ENCODE data around the gene CENPU. TPM values are rescaled to one million over a fixed set of nuclear protein-coding genes. Genes with fewer than 3 reads are reported as not detected.

The CENPU gene
- total and polyA plus RNA-seq, 10 of the 15 experiments (the other 5 are each of a cell fraction or from before 2014, with no cell fraction given) = 26.6 to 90.8 (median 53.8) TPM

DNA sequence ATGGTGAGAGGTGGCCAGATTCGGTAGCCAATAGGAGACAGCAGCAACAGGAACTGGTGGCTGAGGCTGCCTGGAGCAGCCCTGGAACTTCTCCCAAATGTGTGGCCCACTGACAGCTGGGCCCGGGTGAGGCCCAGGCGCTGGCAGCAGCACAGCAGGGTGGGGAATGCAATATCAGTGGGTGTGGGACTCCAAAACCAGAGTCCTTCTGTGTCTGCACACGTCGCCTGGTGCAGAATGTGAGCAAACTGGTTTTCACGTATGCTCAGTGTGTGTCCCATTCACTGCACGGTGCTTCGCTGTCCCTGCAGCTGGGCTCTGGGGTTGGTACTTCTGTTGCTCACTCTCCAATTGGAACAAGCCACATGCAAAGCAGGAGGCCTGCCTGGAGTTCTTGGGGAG lies 14.4 kb upstream of the CENPU start:
- ChIA-PET SMC1A (ENCODE audit: uncharacterized antibody, unreplicated experiment) (no interaction called here), POLR2A (no interaction called here), RAD21 (ENCODE audit: unreplicated experiment) (interaction anchor here (3.0 kb wide), 1 partner anchor 235 kb away, joined by 40 read pairs; no protein-coding TSS in a partner anchor), CTCF (interaction anchor here (1.0 to 3.2 kb wide), 3 partner anchors 159 to 482 kb away, joined by 3 to 25 read pairs (median 3); no protein-coding TSS in a partner anchor)
- H3K27ac ChIP-seq (ENCODE audit: control insufficient read depth, insufficient read depth) = no peak overlapping the region
- BruUV-seq (replicated peaks) = no TSS peak
- H3K4me3 ChIP-seq = no peak overlapping the region
- in situ Hi-C loops (cut with MboI) (loop anchor here (5.0 kb wide), 1 partner anchor 234 kb away; no protein-coding TSS in a partner anchor), intact Hi-C loops (cut with micrococcal nuclease; ENCODE audit: unreplicated experiment) (loop anchor here (5.0 to 10.0 kb wide), 2 partner anchors 69 to 387 kb away; no protein-coding TSS in a partner anchor)
- no peak overlapping the region for H3K9ac ChIP-seq (ENCODE audit: control insufficient read depth, insufficient read depth, low read length)
- no peak overlapping the region for H3K4me2 ChIP-seq (ENCODE audit: control insufficient read depth, insufficient read depth)
- DNase-seq (ENCODE audit: low read depth, low spot score) (no peak), ATAC-seq (no peak), FAIRE-seq (no peak)
- no peaks in the 10 kb centered on the region for H3K9me3 ChIP-seq (replicated peaks; ENCODE audit: control insufficient read depth, insufficient read depth, low read length)
- H3K79me2 ChIP-seq (ENCODE audit: control insufficient read depth, insufficient read depth, low read length) = no peaks in the 10 kb centered on the region
- 88% methylated on average over 8 of the region's 8 CpGs for WGBS (ENCODE audit: insufficient coverage, insufficient replicate concordance, low lambda C conversion rate, missing lambda C conversion rate)
- H3K36me3 ChIP-seq (ENCODE audit: control insufficient read depth in 2 of 2, insufficient read depth in 2 of 2, low read length in 1 of 2) = no peaks in the 10 kb centered on the region; a peak in 1 of 4 replicates
- H2AFZ ChIP-seq (ENCODE audit: control insufficient read depth, low read depth, low read length) = no peak overlapping the region
- no peaks in the 10 kb centered on the region for H3K27me3 ChIP-seq (replicated peaks in 1 of 2; ENCODE audit: control insufficient read depth in 2 of 2, insufficient read depth in 2 of 2, low read length in 1 of 2)
- H3K4me1 ChIP-seq (ENCODE audit: control insufficient read depth, insufficient read depth, low read length) = no peaks in the 10 kb centered on the region
- H4K20me1 ChIP-seq (ENCODE audit: control insufficient read depth, insufficient read depth) = no peaks in the 10 kb centered on the region
- TF ChIP-seq POLR2AphosphoS2 (IDR thresholded peaks at IDR 0.05; ENCODE audit: low read depth, low read length) (no peak), ZBTB4 (CRISPR knock-in tag; IDR thresholded peaks at IDR 0.05) (no peak), MYC (IDR thresholded peaks at IDR 0.05; ENCODE audit: insufficient read depth, insufficient read length, insufficient replicate concordance, low read length, severe bottlenecking) (no peak), STAT1 (conservative IDR thresholded peaks at IDR 0.05) (no peak), HDAC2 (IDR thresholded peaks at IDR 0.05) (no peak)
- TF ChIP-seq, protein P1, sequence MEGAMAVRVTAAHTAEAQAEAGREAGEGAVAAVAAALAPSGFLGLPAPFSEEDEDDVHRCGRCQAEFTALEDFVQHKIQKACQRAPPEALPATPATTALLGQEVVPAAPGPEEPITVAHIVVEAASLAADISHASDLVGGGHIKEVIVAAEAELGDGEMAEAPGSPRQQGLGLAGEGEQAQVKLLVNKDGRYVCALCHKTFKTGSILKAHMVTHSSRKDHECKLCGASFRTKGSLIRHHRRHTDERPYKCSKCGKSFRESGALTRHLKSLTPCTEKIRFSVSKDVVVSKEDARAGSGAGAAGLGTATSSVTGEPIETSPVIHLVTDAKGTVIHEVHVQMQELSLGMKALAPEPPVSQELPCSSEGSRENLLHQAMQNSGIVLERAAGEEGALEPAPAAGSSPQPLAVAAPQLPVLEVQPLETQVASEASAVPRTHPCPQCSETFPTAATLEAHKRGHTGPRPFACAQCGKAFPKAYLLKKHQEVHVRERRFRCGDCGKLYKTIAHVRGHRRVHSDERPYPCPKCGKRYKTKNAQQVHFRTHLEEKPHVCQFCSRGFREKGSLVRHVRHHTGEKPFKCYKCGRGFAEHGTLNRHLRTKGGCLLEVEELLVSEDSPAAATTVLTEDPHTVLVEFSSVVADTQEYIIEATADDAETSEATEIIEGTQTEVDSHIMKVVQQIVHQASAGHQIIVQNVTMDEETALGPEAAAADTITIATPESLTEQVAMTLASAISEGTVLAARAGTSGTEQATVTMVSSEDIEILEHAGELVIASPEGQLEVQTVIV (IDR thresholded peaks at IDR 0.05; ENCODE audit: borderline replicate concordance, partially characterized antibody) = no peak
